Measurements from ENCODE around the gene ZNF878.

ZNF878 gene

GRCh38 chr19:12034198-12034597, 18.6 kb downstream of the ZNF878 start:
- H3K27me3 ChIP-seq (ENCODE audit: insufficient read depth, poor library complexity, severe bottlenecking): no peaks in the 10 kb centered on the region
- no peak overlapping the region for H3K27ac ChIP-seq (replicated peaks)
- DNase-seq (ENCODE audit: low read depth in 1 of 2, low spot score in 1 of 2): no peak
- H3K4me3 ChIP-seq (replicated peaks; ENCODE audit: insufficient read depth, low read length): no peak overlapping the region
- no peak for TF ChIP-seq REST (IDR thresholded peaks at IDR 0.05; ENCODE audit: insufficient replicate concordance, low read depth)
- TF ChIP-seq SPI1 (IDR thresholded peaks at IDR 0.05; ENCODE audit: borderline replicate concordance, low read depth): no peak
- TF ChIP-seq, protein P1, sequence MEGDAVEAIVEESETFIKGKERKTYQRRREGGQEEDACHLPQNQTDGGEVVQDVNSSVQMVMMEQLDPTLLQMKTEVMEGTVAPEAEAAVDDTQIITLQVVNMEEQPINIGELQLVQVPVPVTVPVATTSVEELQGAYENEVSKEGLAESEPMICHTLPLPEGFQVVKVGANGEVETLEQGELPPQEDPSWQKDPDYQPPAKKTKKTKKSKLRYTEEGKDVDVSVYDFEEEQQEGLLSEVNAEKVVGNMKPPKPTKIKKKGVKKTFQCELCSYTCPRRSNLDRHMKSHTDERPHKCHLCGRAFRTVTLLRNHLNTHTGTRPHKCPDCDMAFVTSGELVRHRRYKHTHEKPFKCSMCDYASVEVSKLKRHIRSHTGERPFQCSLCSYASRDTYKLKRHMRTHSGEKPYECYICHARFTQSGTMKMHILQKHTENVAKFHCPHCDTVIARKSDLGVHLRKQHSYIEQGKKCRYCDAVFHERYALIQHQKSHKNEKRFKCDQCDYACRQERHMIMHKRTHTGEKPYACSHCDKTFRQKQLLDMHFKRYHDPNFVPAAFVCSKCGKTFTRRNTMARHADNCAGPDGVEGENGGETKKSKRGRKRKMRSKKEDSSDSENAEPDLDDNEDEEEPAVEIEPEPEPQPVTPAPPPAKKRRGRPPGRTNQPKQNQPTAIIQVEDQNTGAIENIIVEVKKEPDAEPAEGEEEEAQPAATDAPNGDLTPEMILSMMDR (IDR thresholded peaks at IDR 0.05; ENCODE audit: insufficient read depth, low read length): no peak
- no peak for TF ChIP-seq GABPA (IDR thresholded peaks at IDR 0.05; ENCODE audit: low read depth)
- no peak for TF ChIP-seq POLR2AphosphoS5 (IDR thresholded peaks at IDR 0.05; ENCODE audit: low read depth)

- TF ChIP-seq GABPA (IDR thresholded peaks at IDR 0.05; ENCODE audit: low read depth) (no peak), REST (IDR thresholded peaks at IDR 0.05; ENCODE audit: insufficient replicate concordance, low read depth) (no peak), SPI1 (IDR thresholded peaks at IDR 0.05; ENCODE audit: borderline replicate concordance, low read depth) (no peak), POLR2AphosphoS5 (IDR thresholded peaks at IDR 0.05; ENCODE audit: low read depth) (no peak)
- TF ChIP-seq, protein P1 (IDR thresholded peaks at IDR 0.05; ENCODE audit: insufficient read depth, low read length): no peak
- DNase-seq (ENCODE audit: low read depth in 1 of 2, low spot score in 1 of 2): no peak
- H3K27me3 ChIP-seq (ENCODE audit: insufficient read depth, poor library complexity, severe bottlenecking): no peaks in the 10 kb centered on the region
- no peak overlapping the region for H3K27ac ChIP-seq (replicated peaks)
- H3K4me3 ChIP-seq (replicated peaks; ENCODE audit: insufficient read depth, low read length): no peak overlapping the region
These were observed 37.0 kb downstream of the ZNF878 start for GRCh38 chr19:12015753-12016116.

- no peak overlapping the region for H3K4me3 ChIP-seq (replicated peaks; ENCODE audit: insufficient read depth, low read length)
- TF ChIP-seq REST (IDR thresholded peaks at IDR 0.05; ENCODE audit: insufficient replicate concordance, low read depth) (no peak), GABPA (IDR thresholded peaks at IDR 0.05; ENCODE audit: low read depth) (no peak), SPI1 (IDR thresholded peaks at IDR 0.05; ENCODE audit: borderline replicate concordance, low read depth) (no peak), POLR2AphosphoS5 (IDR thresholded peaks at IDR 0.05; ENCODE audit: low read depth) (no peak)
- TF ChIP-seq, protein P1 (IDR thresholded peaks at IDR 0.05; ENCODE audit: insufficient read depth, low read length): no peak
- no peak overlapping the region for H3K27ac ChIP-seq (replicated peaks)
- no peak for DNase-seq (ENCODE audit: low read depth in 1 of 2, low spot score in 1 of 2)
- no peaks in the 10 kb centered on the region for H3K27me3 ChIP-seq (ENCODE audit: insufficient read depth, poor library complexity, severe bottlenecking)
These were observed 37.6 kb downstream of the ZNF878 start for GRCh38 chr19:12015015-12015752.

Data from HL-60 (cell line).